Measurements from ENCODE around the gene IRAK1. TPM values are rescaled to one million over a fixed set of nuclear protein-coding genes. Genes with fewer than 3 reads are reported as not detected.

Gene IRAK1
- total RNA-seq, 1 experiment from 2014 or later: 92.3 TPM

- H3K36me3 ChIP-seq (ENCODE audit: control insufficient read depth in 1 of 2, insufficient read depth in 2 of 2, low read length in 2 of 2): no peaks in the 10 kb centered on the region; a peak in 1 of 4 replicates
- no peak overlapping the region for H3K27ac ChIP-seq (ENCODE audit: low read depth, low read length)
- BruUV-seq (replicated peaks): no TSS peak
- ChIA-PET RAD21 (ENCODE audit: low non-redundant PET in 1 of 2, low total read pairs in 2 of 2, uncharacterized antibody in 2 of 2, unreplicated experiment in 2 of 2) (no interaction called here), CTCF (no interaction called here), POLR2A (no interaction called here)
- no peaks in the 10 kb centered on the region for H3K27me3 ChIP-seq (ENCODE audit: insufficient read depth, low read length)
- H3K9ac ChIP-seq (ENCODE audit: low read length): no peak overlapping the region
- H3K9me2 ChIP-seq (ENCODE audit: insufficient read depth): no peaks in the 10 kb centered on the region
- no peak overlapping the region for H3K4me2 ChIP-seq (ENCODE audit: low read length)
- peaks cover 8% of the 10 kb centered on the region; the same call in 1 of the 2 replicates for H3K79me2 ChIP-seq (ENCODE audit: insufficient read depth, low read length)
- no peaks in the 10 kb centered on the region for H3K9me3 ChIP-seq (ENCODE audit: control insufficient read depth in 1 of 2, insufficient read depth in 1 of 2, low read depth in 1 of 2, low read length in 2 of 2)
- no peak overlapping the region for H3K4me3 ChIP-seq (replicated peaks in 1 of 2; ENCODE audit: low read depth in 1 of 2, low read length in 2 of 2)
- peaks cover 9 to 24% of the 10 kb centered on the region in 2 experiments for H3K4me1 ChIP-seq (ENCODE audit: control insufficient read depth in 1 of 2, insufficient read depth in 2 of 2, low read length in 2 of 2)
- no peaks in the 10 kb centered on the region for H4K20me1 ChIP-seq (ENCODE audit: insufficient read depth)
- DNase-seq (ENCODE audit: low read depth, low spot score) (no peak), ATAC-seq (no peak)
- intact Hi-C loops (cut with micrococcal nuclease): no loop called here
- H2AFZ ChIP-seq (ENCODE audit: low read depth, low read length, poor library complexity, severe bottlenecking): no peak overlapping the region
- TF ChIP-seq EZH2phosphoT487 (IDR thresholded peaks at IDR 0.05; ENCODE audit: borderline replicate concordance) (no peak), FOSL1 (IDR thresholded peaks at IDR 0.05; ENCODE audit: low read depth) (no peak), POLR2AphosphoS5 (IDR thresholded peaks at IDR 0.05; ENCODE audit: low read depth, low read length) (no peak), CTCF (IDR thresholded peaks at IDR 0.05 in 2 of 3, conservative IDR thresholded peaks at IDR 0.05 in 1 of 3; ENCODE audit: borderline replicate concordance in 1 of 3, insufficient read depth in 1 of 3, low read depth in 2 of 3, low read length in 2 of 3) (no peak), MAX (IDR thresholded peaks at IDR 0.05) (no peak), CEBPB (IDR thresholded peaks at IDR 0.05; ENCODE audit: low read depth) (no peak), SP1 (IDR thresholded peaks at IDR 0.05; ENCODE audit: low read depth) (no peak), ZFX (IDR thresholded peaks at IDR 0.05) (no peak), EGR1 (IDR thresholded peaks at IDR 0.05; ENCODE audit: low read depth) (no peak), SRF (IDR thresholded peaks at IDR 0.05; ENCODE audit: low read depth) (no peak), REST (IDR thresholded peaks at IDR 0.05; ENCODE audit: low read depth) (no peak), JUND (IDR thresholded peaks at IDR 0.05) (no peak), ELF1 (IDR thresholded peaks at IDR 0.05; ENCODE audit: borderline replicate concordance, low read depth) (no peak), YY1 (IDR thresholded peaks at IDR 0.05; ENCODE audit: extremely low read depth, insufficient replicate concordance, low read depth, low read length) (no peak), SIN3A (IDR thresholded peaks at IDR 0.05; ENCODE audit: low read depth) (no peak), POLR2A (IDR thresholded peaks at IDR 0.05; ENCODE audit: borderline replicate concordance, extremely low read depth, insufficient read depth, insufficient read length) (no peak)
- TF ChIP-seq, protein P1, sequence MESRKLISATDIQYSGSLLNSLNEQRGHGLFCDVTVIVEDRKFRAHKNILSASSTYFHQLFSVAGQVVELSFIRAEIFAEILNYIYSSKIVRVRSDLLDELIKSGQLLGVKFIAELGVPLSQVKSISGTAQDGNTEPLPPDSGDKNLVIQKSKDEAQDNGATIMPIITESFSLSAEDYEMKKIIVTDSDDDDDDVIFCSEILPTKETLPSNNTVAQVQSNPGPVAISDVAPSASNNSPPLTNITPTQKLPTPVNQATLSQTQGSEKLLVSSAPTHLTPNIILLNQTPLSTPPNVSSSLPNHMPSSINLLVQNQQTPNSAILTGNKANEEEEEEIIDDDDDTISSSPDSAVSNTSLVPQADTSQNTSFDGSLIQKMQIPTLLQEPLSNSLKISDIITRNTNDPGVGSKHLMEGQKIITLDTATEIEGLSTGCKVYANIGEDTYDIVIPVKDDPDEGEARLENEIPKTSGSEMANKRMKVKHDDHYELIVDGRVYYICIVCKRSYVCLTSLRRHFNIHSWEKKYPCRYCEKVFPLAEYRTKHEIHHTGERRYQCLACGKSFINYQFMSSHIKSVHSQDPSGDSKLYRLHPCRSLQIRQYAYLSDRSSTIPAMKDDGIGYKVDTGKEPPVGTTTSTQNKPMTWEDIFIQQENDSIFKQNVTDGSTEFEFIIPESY (IDR thresholded peaks at IDR 0.05; ENCODE audit: extremely low read depth, insufficient replicate concordance, low read length): no peak
- TF ChIP-seq, protein P2, sequence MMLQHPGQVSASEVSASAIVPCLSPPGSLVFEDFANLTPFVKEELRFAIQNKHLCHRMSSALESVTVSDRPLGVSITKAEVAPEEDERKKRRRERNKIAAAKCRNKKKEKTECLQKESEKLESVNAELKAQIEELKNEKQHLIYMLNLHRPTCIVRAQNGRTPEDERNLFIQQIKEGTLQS (IDR thresholded peaks at IDR 0.05): no peak
Measured at GRCh38 chrX:154025230-154025629, 5.5 kb upstream of the IRAK1 start.
